H9 (cell line): ENCODE results near the gene MXD4. TPM values are rescaled to one million over a fixed set of nuclear protein-coding genes. Genes with fewer than 3 reads are reported as not detected.

ENCODE experiments used
- DNase-seq: peaks from one replicate; pipeline ENCODE4 v3.0.0-alpha.2; 2017
- H2AFZ ChIP-seq: one replicate; pipeline ENCODE4 v1.6.1; 2013; ENCODE audit warnings: mild to moderate bottlenecking, low read length, control low read depth, moderate library complexity
- H2AK5ac ChIP-seq: 2 replicates; pipeline ENCODE4 v1.6.1; 2013; ENCODE audit warnings: low read length, control low read depth, mixed read lengths; ENCODE audit not compliant: insufficient read length
- H2BK120ac ChIP-seq: one replicate; pipeline ENCODE4 v1.6.1; 2013; ENCODE audit warnings: low read depth, mild to moderate bottlenecking, low read length, control low read depth, inconsistent platforms; ENCODE audit not compliant: poor library complexity, severe bottlenecking
- H2BK12ac ChIP-seq: 2 replicates; pipeline ENCODE4 v1.6.1; 2013; ENCODE audit warnings: low read length, control low read depth, mixed read lengths, low read depth; ENCODE audit not compliant: insufficient read length
- H2BK15ac ChIP-seq: 2 replicates; pipeline ENCODE4 v1.6.1; 2013; ENCODE audit warnings: low read depth, low read length, control low read depth
- H2BK20ac ChIP-seq: one replicate; pipeline ENCODE4 v1.6.1; 2013; ENCODE audit warnings: low read depth, mild to moderate bottlenecking, low read length, control low read depth, inconsistent platforms; ENCODE audit not compliant: poor library complexity, severe bottlenecking
- H2BK5ac ChIP-seq: 2 replicates; pipeline ENCODE4 v1.6.1; 2013; ENCODE audit warnings: low read length, control low read depth, mixed read lengths; ENCODE audit not compliant: insufficient read length
- H3K14ac ChIP-seq: 2 replicates; pipeline ENCODE4 v1.6.1; 2013; ENCODE audit warnings: low read length, control low read depth; ENCODE audit not compliant: insufficient read depth
- H3K18ac ChIP-seq: 2 replicates; pipeline ENCODE4 v1.6.1; 2013; ENCODE audit warnings: low read depth, mild to moderate bottlenecking, mixed read lengths, low read length, control low read depth; ENCODE audit not compliant: insufficient read length
- H3K23ac ChIP-seq: 2 replicates; pipeline ENCODE4 v1.6.1; 2013; ENCODE audit warnings: low read length, control low read depth, mixed read lengths, low read depth; ENCODE audit not compliant: insufficient read length
- H3K23me2 ChIP-seq: 2 replicates; pipeline ENCODE4 v1.6.1; 2013; ENCODE audit warnings: low read depth, mild to moderate bottlenecking, mixed read lengths, low read length, control low read depth; ENCODE audit not compliant: insufficient read length, poor library complexity, severe bottlenecking
- H3K27ac ChIP-seq: 2 replicates; pipeline ENCODE4 v1.5.1; 2013; ENCODE audit warnings: low read length, control low read depth, mixed read lengths, low read depth; ENCODE audit not compliant: insufficient read length
- H3K27me3 ChIP-seq: 2 replicates; pipeline ENCODE4 v1.6.1; 2013; ENCODE audit warnings: low read length, control low read depth, inconsistent platforms; ENCODE audit not compliant: insufficient read depth
- H3K4ac ChIP-seq: 2 replicates; pipeline ENCODE4 v1.6.1; 2013; ENCODE audit warnings: low read depth, mild to moderate bottlenecking, control low read depth, inconsistent platforms, low read length, moderate library complexity
- H3K4me1 ChIP-seq: 2 replicates; pipeline ENCODE4 v1.6.1; 2013; ENCODE audit warnings: low read length, control low read depth, inconsistent platforms; ENCODE audit not compliant: insufficient read depth
- H3K4me2 ChIP-seq: 2 replicates; pipeline ENCODE4 v1.6.1; 2013; ENCODE audit warnings: low read length, control low read depth, mixed read lengths; ENCODE audit not compliant: insufficient read length, insufficient read depth
- H3K56ac ChIP-seq: 2 replicates; pipeline ENCODE4 v1.6.1; 2013; ENCODE audit warnings: low read depth, mild to moderate bottlenecking, mixed read lengths, low read length, control low read depth; ENCODE audit not compliant: insufficient read length
- H3K79me1 ChIP-seq: 2 replicates; pipeline ENCODE4 v1.6.1; 2013; ENCODE audit warnings: low read depth, mild to moderate bottlenecking, moderate library complexity, low read length, control low read depth, inconsistent platforms; ENCODE audit not compliant: insufficient read depth, poor library complexity, severe bottlenecking
- H3K79me2 ChIP-seq: 2 replicates; pipeline ENCODE4 v1.6.1; 2013; ENCODE audit warnings: low read length, control low read depth, inconsistent platforms; ENCODE audit not compliant: insufficient read depth
- H3K9ac ChIP-seq: 2 replicates; pipeline ENCODE4 v1.6.1; 2013; ENCODE audit warnings: low read length, control low read depth, mixed read lengths; ENCODE audit not compliant: insufficient read length; ENCODE audit errors: extremely low read depth
- H3K9me3 ChIP-seq: one replicate; pipeline ENCODE4 v1.6.1; 2013; ENCODE audit warnings: low read depth, low read length, inconsistent platforms; ENCODE audit not compliant: control insufficient read depth
- H3T11ph ChIP-seq: one replicate; pipeline ENCODE4 v1.6.1; 2013; ENCODE audit warnings: mild to moderate bottlenecking, low read length, control low read depth, inconsistent platforms
- H4K20me1 ChIP-seq: one replicate; pipeline ENCODE4 v1.6.1; 2013; ENCODE audit not compliant: control insufficient read depth, insufficient read length, insufficient read depth
- H4K5ac ChIP-seq: 2 replicates; pipeline ENCODE4 v1.6.1; 2013; ENCODE audit warnings: low read depth, mild to moderate bottlenecking, mixed read lengths, low read length, control low read depth; ENCODE audit not compliant: insufficient read length
- H4K8ac ChIP-seq: replicated peaks from 2 replicates; pipeline ENCODE4 v1.6.1; 2013; ENCODE audit warnings: low read length, control low read depth, mixed read lengths, low read depth; ENCODE audit not compliant: insufficient read length
- H4K91ac ChIP-seq: 2 replicates; pipeline ENCODE4 v1.6.1; 2013; ENCODE audit warnings: low read depth, mild to moderate bottlenecking, moderate library complexity, mixed read lengths, low read length, control low read depth; ENCODE audit not compliant: insufficient read length
- H3K27ac Mint-ChIP-seq, 3 experiments: 2 replicates in 2 of 3; 3 replicates in 1 of 3; pipeline ENCODE4 v1.8.0; 2020 to 2021; ENCODE audit warnings: mixed read lengths in 3 of 3, mild to moderate bottlenecking in 1 of 3, moderate library complexity in 1 of 3
- H3K27me3 Mint-ChIP-seq: 2 replicates; pipeline ENCODE4 v1.8.0; 2021; ENCODE audit warnings: low read depth, mild to moderate bottlenecking, moderate library complexity, mixed read lengths
- H3K36me3 Mint-ChIP-seq, 3 experiments: 2 replicates in 2 of 3; 3 replicates in 1 of 3; pipeline ENCODE4 v1.8.0; 2020 to 2021; ENCODE audit warnings: low read depth in 3 of 3, mixed read lengths in 3 of 3; ENCODE audit not compliant: insufficient read depth in 1 of 3
- H3K4me1 Mint-ChIP-seq, 2 experiments: 2 replicates each; pipeline ENCODE4 v1.8.0; 2020; ENCODE audit warnings: mixed read lengths in 2 of 2
- H3K4me3 Mint-ChIP-seq, 2 experiments: 2 replicates in 1 of 2; 3 replicates in 1 of 2; pipeline ENCODE4 v1.8.0; 2020 to 2021; ENCODE audit warnings: mild to moderate bottlenecking in 2 of 2, mixed read lengths in 2 of 2, moderate library complexity in 1 of 2
- H3K9me3 Mint-ChIP-seq, 2 experiments: 2 replicates in 1 of 2; 3 replicates in 1 of 2; pipeline ENCODE4 v1.8.0; 2020; ENCODE audit warnings: mild to moderate bottlenecking in 2 of 2, mixed read lengths in 2 of 2, moderate library complexity in 1 of 2
- CTCF ChIP-seq: fragments of 200-600 bp; sonication (generic); conservative IDR thresholded peaks from 3 replicates; pipeline ENCODE4 v1.8.0; 2021; ENCODE audit warnings: antibody characterized with exemption, mild to moderate bottlenecking
- WGBS: extraction: QIAGEN DNeasy Blood & Tissue Kit; methylation state at CpG from one replicate; pipeline ENCODE4 v1.1.7; 2013; ENCODE audit warnings: missing lambda C conversion rate, low lambda C conversion rate, mixed read lengths; ENCODE audit not compliant: insufficient read length; ENCODE audit errors: extremely low coverage; 5-methylcytosine and 5-hydroxymethylcytosine counted together
- total RNA-seq: library from RNA; stranded (reverse); gene quantifications from 2 replicates; pipeline ENCODE4 v1.2.1, GENCODE V29; 2021

Gene MXD4
- total RNA-seq, 1 experiment from 2014 or later: 24.1 TPM

- Mint-ChIP-seq H3K36me3 (no peaks in the 10 kb centered on the region), H3K4me1 (peaks cover 15 to 24% of the 10 kb centered on the region in 2 experiments), H3K4me3 (no peak overlapping the region), H3K27me3 (no peaks in the 10 kb centered on the region), H3K27ac (peak overlapping the region in 1 of 3 experiments; percentile 67; a peak in 1 of 7 replicates), H3K9me3 (no peaks in the 10 kb centered on the region)
- H2AFZ ChIP-seq: no peak overlapping the region
- H3K27me3 ChIP-seq: no peaks in the 10 kb centered on the region
- no peak overlapping the region for H3K9ac ChIP-seq
- H3T11ph ChIP-seq: no peak overlapping the region
- H2BK12ac ChIP-seq: no peak overlapping the region
- no CpG with 5 or more reads among the region's 19 CpGs for WGBS
- H3K4ac ChIP-seq: no peak overlapping the region
- no peak overlapping the region for H4K8ac ChIP-seq
- H3K9me3 ChIP-seq: no peaks in the 10 kb centered on the region
- peaks cover 2% of the 10 kb centered on the region; the same call in 1 of the 2 replicates for H3K4me1 ChIP-seq
- H4K91ac ChIP-seq: no peak overlapping the region
- H2BK20ac ChIP-seq: no peak overlapping the region
- no peak overlapping the region for H2BK5ac ChIP-seq
- H2AK5ac ChIP-seq: no peak overlapping the region
- H2BK15ac ChIP-seq: no peak overlapping the region
- no peak for TF ChIP-seq CTCF
- no peak for DNase-seq
- H2BK120ac ChIP-seq: no peak overlapping the region
- H3K27ac ChIP-seq: no peak overlapping the region
- H3K18ac ChIP-seq: no peak overlapping the region
- H3K4me2 ChIP-seq: no peak overlapping the region
- H3K79me1 ChIP-seq: no peaks in the 10 kb centered on the region
- no peak overlapping the region for H3K23ac ChIP-seq
- no peaks in the 10 kb centered on the region for H4K20me1 ChIP-seq
- H3K23me2 ChIP-seq: peaks cover 6% of the 10 kb centered on the region
- no peak overlapping the region for H4K5ac ChIP-seq
- H3K56ac ChIP-seq: no peak overlapping the region
- H3K14ac ChIP-seq: no peak overlapping the region
- H3K79me2 ChIP-seq: no peaks in the 10 kb centered on the region
Observed at GRCh38 chr4:2265113-2266110, 3.5 kb upstream of the MXD4 start.
